Measurements from ENCODE around the gene MIA. TPM values are rescaled to one million over a fixed set of nuclear protein-coding genes. Genes with fewer than 3 reads are reported as not detected.
"Not testable (repeated sequence)": the region's sequence is repeated elsewhere in the genome, so short reads cannot be mapped to it uniquely, and the experiment has no call there.

The MIA gene
- polyA plus RNA-seq, 5 donors: 0.49 to 5.9 (median 3.6) TPM

DNA sequence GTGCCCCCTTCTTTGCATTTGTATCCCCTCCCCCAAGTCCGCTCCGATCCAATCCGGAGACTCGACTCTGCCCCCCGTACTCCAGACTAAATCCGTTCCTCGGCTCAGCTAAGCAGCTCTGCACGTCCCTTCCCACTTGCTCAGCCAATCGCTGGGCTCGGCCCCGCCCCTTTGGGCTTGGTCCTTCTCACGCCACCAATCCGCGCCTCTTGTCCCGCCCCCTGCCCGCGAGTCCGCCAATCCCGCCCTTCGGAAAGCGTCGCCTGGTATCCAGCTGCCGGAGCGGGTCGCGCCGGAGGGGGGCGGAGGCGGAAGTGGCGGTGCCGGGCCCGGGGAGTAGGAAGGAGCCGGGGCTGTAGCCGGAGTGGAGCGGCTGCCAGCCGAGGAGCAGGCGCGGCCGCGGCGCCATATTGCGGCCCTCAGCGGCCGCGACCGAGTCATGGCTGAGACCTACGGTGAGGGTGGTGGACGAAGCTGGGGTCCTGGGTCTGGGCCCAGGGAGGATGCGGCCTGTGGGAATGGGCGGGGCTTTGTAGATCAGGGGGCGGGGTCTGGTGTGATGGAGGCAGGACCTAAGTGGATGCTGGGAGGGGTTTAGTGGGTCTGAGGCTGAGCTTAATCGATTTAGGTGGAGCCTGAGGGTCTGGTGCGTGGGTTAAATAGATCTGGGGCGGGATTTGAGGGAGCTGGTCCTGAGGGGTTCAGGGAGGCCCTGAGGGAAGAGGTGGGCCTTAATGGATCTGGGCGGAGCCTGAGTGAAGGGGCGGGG lies 2.8 kb downstream of the MIA start, which contains the start of gene RAB4B:
Gene RAB4B, plus strand, starts transcription at position 311 of the 769 bp plus-strand sequence. Its CDS starts 129 bp downstream, at position 440.
- peak; percentile 100 for DNase-seq

DNA sequence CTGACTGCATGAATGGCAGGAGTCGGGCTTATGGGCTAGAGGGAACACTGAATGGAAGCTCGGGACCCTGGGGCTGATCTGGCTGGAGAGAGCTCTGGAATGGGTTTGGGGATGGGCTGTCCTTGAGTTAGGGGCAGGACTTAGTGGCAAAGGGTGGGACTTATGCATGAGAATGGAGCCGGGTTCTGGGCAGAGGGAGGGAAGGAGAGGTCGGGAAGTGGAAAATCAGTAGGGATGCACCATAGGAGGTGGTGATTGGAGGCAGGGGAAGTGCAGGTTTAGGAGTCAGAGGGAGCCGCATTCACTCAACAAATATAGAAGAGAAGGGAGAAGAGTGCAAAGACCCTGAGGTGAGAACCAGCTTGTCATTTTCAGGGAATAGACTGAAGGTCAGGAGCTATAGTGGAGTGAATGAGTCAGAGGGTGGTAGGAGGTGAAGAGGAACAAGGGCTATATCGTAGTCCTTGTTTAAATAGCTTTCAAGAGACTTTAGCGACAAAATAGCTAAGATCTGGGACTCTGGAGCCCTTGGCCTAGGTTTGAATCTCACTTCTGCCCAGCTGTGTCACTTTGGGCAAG lies 3.5 kb downstream of the MIA start:
- DNase-seq: no peak

DNA sequence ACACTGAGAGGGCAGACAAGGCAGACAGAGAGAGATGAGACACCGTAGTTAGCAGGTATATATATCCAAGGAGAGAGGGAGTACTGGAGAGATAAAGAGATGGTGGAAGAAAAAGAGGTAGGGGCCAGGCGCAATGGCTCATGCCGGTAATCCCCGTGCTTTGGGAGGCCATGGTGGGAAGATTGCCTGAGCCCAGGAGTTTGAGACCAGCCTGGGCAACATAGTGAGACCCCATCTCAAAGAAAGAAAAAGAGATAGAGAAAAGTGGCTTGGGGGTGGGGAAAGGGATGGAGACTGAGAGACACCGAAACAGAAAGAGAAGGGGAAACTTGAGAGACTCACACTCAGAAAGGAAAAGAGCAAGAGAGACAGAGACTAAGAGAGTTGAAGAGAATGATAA lies 5.3 kb downstream of the MIA start:
- DNase-seq: no peak

- no peak for DNase-seq
Measured at GRCh38 chr19:40781140-40781539, 5.8 kb downstream of the MIA start.

- DNase-seq: no peak
Measured at GRCh38 chr19:40783711-40784110, 8.4 kb downstream of the MIA start.

- DNase-seq: not testable (repeated sequence)
Measured at GRCh38 chr19:40784146-40784545, 8.8 kb downstream of the MIA start.

DNA sequence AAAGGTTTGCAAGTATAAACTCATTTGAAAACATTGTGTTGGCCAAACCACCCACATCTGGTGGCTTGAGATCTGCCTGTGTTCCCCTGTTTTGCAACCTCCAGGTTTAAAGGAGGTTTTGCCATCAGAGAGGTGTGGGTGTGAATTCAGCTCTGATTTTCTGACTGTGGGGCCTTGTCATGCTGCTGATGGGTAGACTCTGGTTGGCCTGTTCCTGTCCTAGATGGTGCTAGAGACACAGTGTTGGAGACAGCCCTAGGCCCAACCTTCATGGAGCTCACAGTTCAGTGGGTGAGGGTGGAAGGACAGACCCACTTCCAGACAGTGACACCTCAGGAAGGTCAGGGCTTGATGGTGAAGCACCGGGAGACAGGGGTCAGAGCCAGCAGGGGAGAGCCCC lies 10.2 kb downstream of the MIA start:
- DNase-seq: no peak

DNA sequence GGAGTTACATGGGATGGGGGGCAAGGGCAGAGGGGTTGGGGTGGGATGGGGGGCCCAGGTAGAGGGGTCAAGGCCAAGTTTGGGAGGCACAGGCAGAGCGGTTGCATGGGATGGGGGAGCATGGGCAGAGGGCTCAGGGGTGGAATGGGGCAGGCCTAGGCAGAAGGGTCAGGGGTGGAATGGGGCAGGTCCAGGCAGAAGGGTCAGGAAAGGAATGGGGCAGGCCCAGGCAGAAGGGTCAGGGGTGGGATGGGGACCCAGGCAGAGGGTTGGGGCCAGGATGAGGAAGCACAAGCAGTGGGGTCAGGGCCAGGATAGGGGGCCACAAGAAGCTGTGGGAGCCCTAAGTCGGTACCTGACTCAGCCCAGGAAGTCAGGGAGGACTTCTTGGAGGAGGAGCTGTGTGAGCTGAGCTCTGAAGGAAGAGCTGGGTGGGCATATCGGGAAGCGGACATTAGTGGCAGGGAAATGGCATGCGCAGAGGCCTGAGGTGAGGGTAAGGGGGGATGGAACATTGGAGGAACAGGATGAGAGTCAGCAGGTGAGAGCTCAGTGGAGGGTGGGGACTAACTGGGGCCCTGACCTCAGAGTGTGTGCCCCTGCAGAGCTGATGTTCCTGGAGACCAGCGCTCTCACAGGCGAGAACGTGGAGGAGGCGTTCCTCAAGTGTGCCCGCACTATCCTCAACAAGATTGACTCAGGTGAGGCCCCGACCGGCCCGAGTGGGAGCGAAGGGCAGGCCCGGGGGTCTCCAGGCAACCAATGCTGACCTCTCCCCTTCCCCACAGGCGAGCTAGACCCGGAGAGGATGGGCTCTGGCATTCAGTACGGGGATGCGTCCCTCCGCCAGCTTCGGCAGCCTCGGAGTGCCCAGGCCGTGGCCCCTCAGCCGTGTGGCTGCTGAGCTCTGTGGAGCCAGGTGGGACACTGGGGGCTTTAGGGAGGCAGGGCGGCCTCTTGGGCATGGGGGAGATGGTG lies 11.0 kb downstream of the MIA start:
- no peak for DNase-seq

- DNase-seq: no peak
Measured at GRCh38 chr19:40791349-40791748, 16.0 kb downstream of the MIA start.

DNA sequence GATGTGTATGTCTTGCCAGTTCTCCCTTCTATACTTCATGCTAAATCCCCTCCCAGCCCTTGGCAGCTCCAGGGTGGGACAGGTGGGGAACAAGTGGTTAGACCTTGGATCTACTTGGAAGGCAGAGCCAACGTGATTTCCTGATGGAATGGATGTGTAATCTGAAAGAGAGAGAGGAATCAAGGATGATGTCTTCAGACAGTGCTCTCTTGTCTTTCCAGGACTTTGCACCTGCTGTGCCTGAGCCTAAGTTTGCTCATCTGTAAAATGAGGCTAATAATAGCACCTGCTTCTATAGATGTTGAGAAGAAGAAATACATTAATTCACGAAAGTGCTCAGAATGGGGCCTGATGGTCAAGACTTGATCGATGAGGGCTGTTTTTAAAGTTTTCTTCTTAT lies 16.7 kb downstream of the MIA start:
- no peak for DNase-seq

- no peak for DNase-seq
Measured at GRCh38 chr19:40797166-40797962, 22.0 kb downstream of the MIA start.

DNA sequence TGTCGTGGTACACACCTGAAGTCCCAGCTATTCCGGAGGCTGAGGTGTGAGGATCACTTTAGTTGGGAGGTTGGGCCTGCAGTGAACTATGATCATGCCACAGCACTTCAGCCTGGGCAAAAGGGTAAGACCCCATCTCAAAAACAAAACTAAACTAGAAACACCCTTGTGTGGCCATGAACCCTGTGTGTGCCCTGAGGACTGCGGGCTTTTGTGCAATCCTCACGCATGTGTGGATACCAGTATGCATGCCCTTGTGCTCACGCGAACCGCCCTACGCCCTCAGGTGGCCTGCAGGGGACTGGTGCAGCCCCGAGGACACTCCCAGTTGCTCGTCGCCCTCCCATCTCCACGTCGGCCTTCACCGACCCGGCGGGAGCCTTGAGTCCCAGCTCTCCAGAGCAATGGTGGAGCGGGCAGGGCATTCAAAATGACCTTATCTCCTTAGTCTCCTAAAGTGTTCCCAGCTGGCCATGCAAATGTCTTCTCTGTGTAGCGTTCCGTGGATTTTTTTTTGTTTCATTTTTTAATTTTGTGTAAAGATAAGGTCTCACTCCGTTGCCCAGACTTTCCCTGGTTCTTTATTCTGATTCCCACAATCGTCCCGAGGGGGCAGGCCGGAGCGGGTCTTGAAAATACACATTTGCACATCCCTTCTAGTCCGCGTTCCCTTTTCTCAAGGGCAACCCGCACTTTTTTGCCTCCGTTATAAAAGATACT lies 22.8 kb downstream of the MIA start:
- peak in 1 of 2 donors; percentile 31 for DNase-seq

- DNase-seq: peak; percentile 100
Measured at GRCh38 chr19:40798683-40799557, 23.6 kb downstream of the MIA start, which contains the start of gene EGLN2. EGLN2 (plus strand) TSS chr19:40799191; CDS start chr19:40800573, 1,382 bp downstream.

GRCh38 chr19:40799558-40800338 lies 24.4 kb downstream of the MIA start:
- DNase-seq: peak in 1 of 2 donors; percentile 48

DNA sequence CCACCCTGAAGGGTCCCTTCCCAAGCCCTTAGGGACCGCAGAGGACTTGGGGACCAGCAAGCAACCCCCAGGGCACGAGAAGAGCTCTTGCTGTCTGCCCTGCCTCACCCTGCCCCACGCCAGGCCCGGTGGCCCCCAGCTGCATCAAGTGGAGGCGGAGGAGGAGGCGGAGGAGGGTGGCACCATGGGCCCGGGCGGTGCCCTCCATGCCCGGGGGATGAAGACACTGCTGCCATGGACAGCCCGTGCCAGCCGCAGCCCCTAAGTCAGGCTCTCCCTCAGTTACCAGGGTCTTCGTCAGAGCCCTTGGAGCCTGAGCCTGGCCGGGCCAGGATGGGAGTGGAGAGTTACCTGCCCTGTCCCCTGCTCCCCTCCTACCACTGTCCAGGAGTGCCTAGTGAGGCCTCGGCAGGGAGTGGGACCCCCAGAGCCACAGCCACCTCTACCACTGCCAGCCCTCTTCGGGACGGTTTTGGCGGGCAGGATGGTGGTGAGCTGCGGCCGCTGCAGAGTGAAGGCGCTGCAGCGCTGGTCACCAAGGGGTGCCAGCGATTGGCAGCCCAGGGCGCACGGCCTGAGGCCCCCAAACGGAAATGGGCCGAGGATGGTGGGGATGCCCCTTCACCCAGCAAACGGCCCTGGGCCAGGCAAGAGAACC lies 25.1 kb downstream of the MIA start:
- DNase-seq: no peak

- DNase-seq: no peak
Measured at GRCh38 chr19:40800997-40801377, 25.7 kb downstream of the MIA start.

- DNase-seq: no peak
Measured at GRCh38 chr19:40801426-40802299, 26.3 kb downstream of the MIA start.

Data from right lung (tissue), 5 donors.